ENCODE results near the gene CPLX1.

Gene CPLX1

GRCh38 chr4:826508-827208 lies 729 bp upstream of the CPLX1 start:
- no peak for DNase-seq (ENCODE audit: low spot score)
- in situ Hi-C loops (cut with MboI; ENCODE audit: low pct_unique_long_range_greater_than_20kb, low sequenced_read_pairs, unreplicated experiment), result no loop called here
- TF ChIP-seq CTCF (IDR thresholded peaks at IDR 0.05; ENCODE audit: extremely low read depth, insufficient read depth, missing control alignments), result no peak

- peak; percentile 79 for DNase-seq (ENCODE audit: low spot score)
- TF ChIP-seq CTCF (IDR thresholded peaks at IDR 0.05; ENCODE audit: extremely low read depth, insufficient read depth, missing control alignments), result no peak
- in situ Hi-C loops (cut with MboI; ENCODE audit: low pct_unique_long_range_greater_than_20kb, low sequenced_read_pairs, unreplicated experiment), result no loop called here
Measured at GRCh38 chr4:825063-825970, 612 bp downstream of the CPLX1 start.

DNA sequence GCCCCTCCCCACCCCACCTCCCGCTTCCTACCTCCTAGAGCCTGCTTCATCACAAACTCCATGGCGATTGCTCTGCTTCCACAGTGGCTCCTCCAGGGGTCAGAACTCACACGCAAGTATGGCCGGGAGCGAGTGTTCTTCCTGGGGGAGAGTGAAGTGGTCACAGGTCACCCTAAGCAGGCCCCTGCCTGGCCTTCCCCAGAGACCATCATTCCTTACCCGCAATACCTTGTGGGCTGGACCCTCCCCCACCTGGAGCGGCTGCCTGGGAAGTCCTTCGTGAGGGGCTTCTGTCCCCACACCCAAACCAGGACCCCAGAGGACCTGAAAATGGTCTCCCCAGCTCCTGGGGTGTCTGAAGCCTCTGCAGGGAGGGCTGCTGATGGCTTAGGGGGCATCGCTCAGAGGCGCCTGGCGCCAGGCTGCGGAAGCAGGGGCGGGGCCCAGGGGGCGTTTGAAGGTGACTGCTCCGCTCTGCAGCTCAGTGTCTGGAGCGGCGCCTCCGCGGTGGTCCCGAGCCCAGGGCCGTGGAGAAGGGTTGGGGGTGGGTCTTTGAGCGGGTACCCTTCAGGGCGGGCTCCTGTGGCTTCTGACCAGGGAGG lies 1.4 kb downstream of the CPLX1 start:
- in situ Hi-C loops (cut with MboI; ENCODE audit: low pct_unique_long_range_greater_than_20kb, low sequenced_read_pairs, unreplicated experiment), result no loop called here
- DNase-seq (ENCODE audit: low spot score), result no peak
- TF ChIP-seq CTCF (IDR thresholded peaks at IDR 0.05; ENCODE audit: extremely low read depth, insufficient read depth, missing control alignments), result no peak

DNA sequence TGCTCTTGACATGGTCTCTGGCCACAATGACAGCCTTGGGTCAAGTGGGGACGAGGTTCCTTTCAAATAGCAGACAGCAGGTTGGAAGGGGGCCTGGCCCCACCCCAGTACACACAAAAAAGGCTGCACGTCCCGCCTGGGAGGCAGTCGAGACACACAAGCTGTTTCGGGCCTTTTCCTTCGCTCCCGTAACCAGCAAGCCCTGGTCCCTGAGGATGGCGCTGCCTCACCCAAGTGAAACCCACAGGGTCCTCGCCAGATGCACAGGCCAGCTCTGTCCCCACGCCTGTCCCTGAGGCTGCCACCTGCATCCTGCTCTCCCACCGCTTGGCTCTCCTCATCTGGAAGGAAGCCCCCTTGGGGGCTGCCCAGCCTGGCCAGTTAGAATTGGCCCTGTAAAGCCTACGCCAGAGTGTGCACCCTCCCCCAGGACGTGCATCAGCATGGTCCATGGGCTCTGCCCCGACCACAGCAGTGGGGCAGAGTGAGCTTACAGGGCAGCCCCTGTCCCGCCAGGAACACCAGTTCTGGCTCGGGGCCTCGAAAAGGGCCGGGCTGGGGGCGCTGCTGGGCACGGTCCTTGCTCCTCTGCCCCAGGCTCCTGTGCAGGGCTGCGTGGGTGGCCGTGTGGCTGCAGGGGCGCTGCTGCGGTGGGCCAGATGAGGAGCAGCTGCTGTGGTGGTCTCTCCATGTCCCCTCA lies 2.0 kb downstream of the CPLX1 start:
- in situ Hi-C loops (cut with MboI; ENCODE audit: low pct_unique_long_range_greater_than_20kb, low sequenced_read_pairs, unreplicated experiment), result no loop called here
- no peak for TF ChIP-seq CTCF (IDR thresholded peaks at IDR 0.05; ENCODE audit: extremely low read depth, insufficient read depth, missing control alignments)
- no peak for DNase-seq (ENCODE audit: low spot score)

DNA sequence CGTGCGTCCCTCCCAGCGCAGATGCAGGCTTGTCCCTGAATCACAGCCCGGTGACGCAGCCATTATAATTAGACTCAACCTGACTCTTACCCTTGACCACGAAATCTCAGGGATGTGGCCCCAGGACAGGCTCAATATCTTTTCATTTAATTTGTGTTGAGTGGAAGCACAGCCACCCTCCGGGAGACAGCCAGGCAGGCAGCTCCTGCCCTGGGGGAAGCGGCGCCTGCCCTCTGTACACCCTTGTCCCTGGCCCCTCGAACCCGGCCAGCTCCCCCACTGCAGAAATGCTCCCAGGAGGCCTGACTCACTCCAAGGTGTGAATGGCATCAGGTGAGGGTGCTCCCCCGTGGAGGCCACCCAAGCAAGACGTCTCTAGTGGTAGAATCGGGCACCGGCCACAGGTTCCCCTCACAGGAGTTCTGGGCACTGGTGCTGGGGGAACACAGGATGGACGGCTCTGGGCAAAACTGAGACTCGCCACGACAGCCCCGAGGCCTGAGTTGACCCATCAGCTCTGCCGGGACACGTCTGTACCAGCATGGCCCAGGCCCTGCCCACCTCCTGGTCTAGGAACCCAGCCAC lies 2.7 kb downstream of the CPLX1 start:
- TF ChIP-seq CTCF (IDR thresholded peaks at IDR 0.05; ENCODE audit: extremely low read depth, insufficient read depth, missing control alignments), result no peak
- in situ Hi-C loops (cut with MboI; ENCODE audit: low pct_unique_long_range_greater_than_20kb, low sequenced_read_pairs, unreplicated experiment), result no loop called here
- no peak for DNase-seq (ENCODE audit: low spot score)
